PC-3 (cell line): ENCODE measurements around the gene IL18R1. TPM values are rescaled to one million over a fixed set of nuclear protein-coding genes. Genes with fewer than 3 reads are reported as not detected.

Experiments
- ATAC-seq: fragments of 200-7000 bp; cut with Tn5 transposase; 2 replicates; pipeline ENCODE4 v1.9.1; 2020; ENCODE audit warnings: mild to moderate bottlenecking, moderate library complexity
- BruUV-seq: library from RNA; stranded (reverse); fragments of 400-500 nt; replicated peaks from 2 replicates; lab custom pipeline; 2021; lab: Mats Ljungman, UMichigan
- CTCF ChIA-PET: fragments of 300-600 bp; sonication (Branson Sonifier 250); formaldehyde crosslinking; loops from one replicate; lab custom pipeline; 2022; ENCODE audit warnings: antibody characterized with exemption; lab: Charles Lee
- POLR2A ChIA-PET: fragments of 300-600 bp; sonication (Branson Sonifier 250); formaldehyde crosslinking; loops from one replicate; lab custom pipeline; 2022; ENCODE audit warnings: antibody characterized with exemption; ENCODE audit not compliant: unreplicated experiment; lab: Charles Lee
- DNase-seq: peaks from one replicate; pipeline ENCODE4 v3.0.0-alpha.2; 2015
- H2AFZ ChIP-seq: fragments of 300-600 bp; sonication (generic); 2 replicates; pipeline ENCODE4 v1.6.0; 2016; ENCODE audit warnings: antibody characterized with exemption, low read length
- H3F3A ChIP-seq: fragments of 300-600 bp; sonication (generic); one replicate; pipeline ENCODE4 v1.6.0; 2017; ENCODE audit warnings: antibody characterized with exemption, low read length, control low read depth, mild to moderate bottlenecking; ENCODE audit not compliant: unreplicated experiment
- H3K27ac ChIP-seq: fragments of 300-600 bp; sonication (generic); 2 replicates; pipeline ENCODE4 v1.5.1; 2016; ENCODE audit warnings: mild to moderate bottlenecking, low read length
- H3K27me3 ChIP-seq: fragments of 300-600 bp; sonication (generic); 2 replicates; pipeline ENCODE4 v1.6.1; 2016; ENCODE audit warnings: low read length, mixed read lengths
- H3K36me3 ChIP-seq: fragments of 300-600 bp; sonication (generic); 2 replicates; pipeline ENCODE4 v1.6.1; 2016; ENCODE audit warnings: low read depth, mixed run types, low read length, mixed read lengths
- H3K4me1 ChIP-seq: fragments of 300-600 bp; sonication (generic); 2 replicates; pipeline ENCODE4 v1.5.1; 2016; ENCODE audit warnings: low read length; ENCODE audit not compliant: insufficient read depth
- H3K4me2 ChIP-seq: fragments of 300-600 bp; sonication (generic); 2 replicates; pipeline ENCODE4 v1.6.0; 2016; ENCODE audit warnings: low read length
- H3K4me3 ChIP-seq: fragments of 300-600 bp; sonication (generic); 2 replicates; pipeline ENCODE4 v1.5.1; 2016; ENCODE audit warnings: mild to moderate bottlenecking, low read length, mixed read lengths
- H3K79me2 ChIP-seq: fragments of 300-600 bp; sonication (generic); 2 replicates; pipeline ENCODE4 v1.6.1; 2017; ENCODE audit warnings: low read length, mixed read lengths
- H3K9ac ChIP-seq: fragments of 300-600 bp; sonication (generic); 2 replicates; pipeline ENCODE4 v1.6.0; 2016; ENCODE audit warnings: mild to moderate bottlenecking, low read length
- H3K9me2 ChIP-seq: fragments of 300-600 bp; sonication (generic); replicated peaks from 2 replicates; pipeline ENCODE4 v1.6.1; 2016; ENCODE audit warnings: mixed run types, low read length, mixed read lengths
- H3K9me3 ChIP-seq: fragments of 300-600 bp; sonication (generic); 2 replicates; pipeline ENCODE4 v1.6.1; 2016; ENCODE audit warnings: low read length, mixed read lengths
- H4K20me1 ChIP-seq: fragments of 300-600 bp; sonication (generic); 2 replicates; pipeline ENCODE4 v1.6.1; 2016; ENCODE audit warnings: low read length, mixed read lengths
- EZH2 ChIP-seq: fragments of 300-600 bp; sonication (generic); IDR thresholded peaks from one replicate; pipeline ENCODE4 v1.6.1; 2017; ENCODE audit warnings: antibody characterized with exemption, mild to moderate bottlenecking, low read length; ENCODE audit not compliant: unreplicated experiment
- EZH2phosphoT487 ChIP-seq: fragments of 300-600 bp; sonication (generic); IDR thresholded peaks from 2 replicates; pipeline ENCODE4 v1.6.1; 2018; ENCODE audit warnings: mild to moderate bottlenecking, antibody characterized with exemption, low read length, borderline replicate concordance
- intact Hi-C: fragments of 100-400 bp; cut with micrococcal nuclease; formaldehyde crosslinking; loops from 2 replicates; pipeline ENCODE4 v1.9.0; 2023
- total RNA-seq: library from RNA; depleted of rRNA; stranded (reverse); fragments of >200 nt; gene quantifications from 2 replicates; pipeline ENCODE4 v1.2.3, GENCODE V29; 2014
- TF ChIP-seq, protein P1 (sequence below): fragments of 300-600 bp; sonication (generic); conservative IDR thresholded peaks from 2 replicates; pipeline ENCODE4 v1.5.1; 2017; ENCODE audit warnings: antibody characterized with exemption, low read depth, mild to moderate bottlenecking, low read length

IL18R1 gene
- total RNA-seq, 1 experiment from 2014 or later = 1.2 TPM

GRCh38 chr2:102310964-102311640 is 44.5 kb upstream of the IL18R1 start, which contains the start of gene IL1RL1:
TSS of gene IL1RL1 (plus strand) at chr2:102311563. CDS start at chr2:102338265, 26,702 bp downstream.
- H2AFZ ChIP-seq = no peak within 1 kb of the TSS
- TF ChIP-seq EZH2phosphoT487 (no peak), EZH2 (no peak)
- TF ChIP-seq, protein P1, sequence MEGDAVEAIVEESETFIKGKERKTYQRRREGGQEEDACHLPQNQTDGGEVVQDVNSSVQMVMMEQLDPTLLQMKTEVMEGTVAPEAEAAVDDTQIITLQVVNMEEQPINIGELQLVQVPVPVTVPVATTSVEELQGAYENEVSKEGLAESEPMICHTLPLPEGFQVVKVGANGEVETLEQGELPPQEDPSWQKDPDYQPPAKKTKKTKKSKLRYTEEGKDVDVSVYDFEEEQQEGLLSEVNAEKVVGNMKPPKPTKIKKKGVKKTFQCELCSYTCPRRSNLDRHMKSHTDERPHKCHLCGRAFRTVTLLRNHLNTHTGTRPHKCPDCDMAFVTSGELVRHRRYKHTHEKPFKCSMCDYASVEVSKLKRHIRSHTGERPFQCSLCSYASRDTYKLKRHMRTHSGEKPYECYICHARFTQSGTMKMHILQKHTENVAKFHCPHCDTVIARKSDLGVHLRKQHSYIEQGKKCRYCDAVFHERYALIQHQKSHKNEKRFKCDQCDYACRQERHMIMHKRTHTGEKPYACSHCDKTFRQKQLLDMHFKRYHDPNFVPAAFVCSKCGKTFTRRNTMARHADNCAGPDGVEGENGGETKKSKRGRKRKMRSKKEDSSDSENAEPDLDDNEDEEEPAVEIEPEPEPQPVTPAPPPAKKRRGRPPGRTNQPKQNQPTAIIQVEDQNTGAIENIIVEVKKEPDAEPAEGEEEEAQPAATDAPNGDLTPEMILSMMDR = no peak
- H3K36me3 ChIP-seq = no peaks in the 10 kb centered on the region
- no peak within 1 kb of the TSS for H3K4me3 ChIP-seq
- no peaks in the 10 kb centered on the region for H3F3A ChIP-seq
- CTCF ChIA-PET = no interaction called here
- no peaks in the 10 kb centered on the region for H4K20me1 ChIP-seq
- peak within 1 kb of the TSS; percentile 82 for H3K27ac ChIP-seq
- no peak for ATAC-seq
- peaks cover 16% of the 10 kb centered on the region for H3K4me1 ChIP-seq
- DNase-seq = no peak
- peak within 1 kb of the TSS; percentile 39 for H3K9ac ChIP-seq
- H3K27me3 ChIP-seq = no peaks in the 10 kb centered on the region
- H3K79me2 ChIP-seq = no peaks in the 10 kb centered on the region
- 0 out of 2 replicates have a peak, but pooled peaks cover 6% of the 10 kb centered on the region for H3K9me3 ChIP-seq
- no TSS peak for BruUV-seq
- no peaks in the 10 kb centered on the region for H3K9me2 ChIP-seq
- intact Hi-C loops = no loop called here
- H3K4me2 ChIP-seq = peak within 1 kb of the TSS; percentile 53; the same call in 1 of the 2 replicates
- POLR2A ChIA-PET = no interaction called here

DNA sequence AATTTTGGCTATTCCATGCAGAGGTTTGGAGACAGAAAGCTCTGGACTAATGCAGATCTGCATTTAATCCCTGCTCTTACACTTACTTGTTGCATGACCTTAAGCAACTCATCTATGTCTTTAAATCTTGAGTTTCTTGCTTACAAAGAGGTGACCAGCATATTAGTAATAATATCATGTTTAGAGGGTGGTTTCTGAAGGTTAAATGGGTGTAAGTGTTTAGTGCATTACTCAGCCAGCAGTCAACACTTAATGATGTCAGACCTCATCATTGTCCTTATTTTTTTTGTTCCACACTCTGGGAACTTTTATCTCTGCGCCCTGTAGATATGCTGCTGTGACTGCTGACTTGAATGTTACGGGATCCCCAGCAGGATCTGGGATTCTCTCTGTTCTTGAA is 42.6 kb upstream of the IL18R1 start:
- no TSS peak for BruUV-seq
- TF ChIP-seq, protein P1 = no peak
- TF ChIP-seq EZH2phosphoT487 (no peak), EZH2 (no peak)
- Histone ChIP-seq H3K27me3 (no peaks in the 10 kb centered on the region), H3K9ac (peak overlapping the region; percentile 49), H3K27ac (peak overlapping the region; percentile 82), H3K4me2 (peak overlapping the region; percentile 53), H3K9me2 (no peaks in the 10 kb centered on the region), H3K9me3 (0 out of 2 replicates have a peak, but pooled peaks cover 6% of the 10 kb centered on the region), H3K79me2 (no peaks in the 10 kb centered on the region), H3K4me3 (0 out of 2 replicates have a peak overlapping the region, but pooled peaks have one; percentile 3), H2AFZ (0 out of 2 replicates have a peak overlapping the region, but pooled peaks have one; percentile 13), H3K4me1 (peaks cover 16% of the 10 kb centered on the region), H3F3A (no peaks in the 10 kb centered on the region), H3K36me3 (no peaks in the 10 kb centered on the region), H4K20me1 (no peaks in the 10 kb centered on the region)
- POLR2A ChIA-PET = no interaction called here
- peak; percentile 89 for DNase-seq
- CTCF ChIA-PET = no interaction called here
- intact Hi-C loops = loop anchor here (1.0 kb wide), 1 partner anchor 28 kb away; no protein-coding TSS in a partner anchor
- peak; percentile 97 for ATAC-seq

DNA sequence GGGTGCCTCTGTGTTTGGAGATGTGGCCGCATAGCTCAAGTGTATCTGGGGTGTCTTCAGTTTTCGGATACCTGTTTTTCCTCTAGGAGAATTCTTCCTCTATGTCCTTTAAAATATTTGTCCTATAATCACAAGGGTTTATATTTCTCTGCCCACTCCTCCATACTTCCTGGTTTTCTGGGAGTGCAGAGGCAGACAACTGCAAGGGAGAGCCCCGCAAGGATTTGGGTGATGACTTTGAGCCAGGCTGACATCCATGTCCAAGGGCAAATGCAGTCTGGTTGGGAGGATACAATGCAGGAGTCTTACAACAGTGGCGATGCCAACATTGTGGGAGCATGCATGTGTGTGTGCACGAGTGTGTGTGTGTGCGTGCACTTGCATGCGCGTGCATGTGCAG is 42.1 kb upstream of the IL18R1 start:
- Histone ChIP-seq H3K79me2 (no peaks in the 10 kb centered on the region), H3K9me2 (no peaks in the 10 kb centered on the region), H3K4me3 (no peak overlapping the region), H3K4me2 (peak overlapping the region; percentile 34), H3K9me3 (0 out of 2 replicates have a peak, but pooled peaks cover 6% of the 10 kb centered on the region), H3K27me3 (no peaks in the 10 kb centered on the region), H4K20me1 (no peaks in the 10 kb centered on the region), H3K9ac (peak overlapping the region; percentile 49), H3K27ac (peak overlapping the region; percentile 82), H3K4me1 (peaks cover 16% of the 10 kb centered on the region), H3F3A (no peaks in the 10 kb centered on the region), H2AFZ (0 out of 2 replicates have a peak overlapping the region, but pooled peaks have one; percentile 13), H3K36me3 (no peaks in the 10 kb centered on the region)
- ChIA-PET POLR2A (no interaction called here), CTCF (no interaction called here)
- no peak for DNase-seq
- no peak for TF ChIP-seq EZH2
- TSS peak; percentile 28 for BruUV-seq
- no peak for ATAC-seq
- intact Hi-C loops = loop anchor here (1.0 kb wide), 1 partner anchor 28 kb away; no protein-coding TSS in a partner anchor
